Cardiac muscle cell (in vitro differentiated cells and primary cell): Measurements from ENCODE around the gene COMMD10. TPM values are rescaled to one million over a fixed set of nuclear protein-coding genes. Genes with fewer than 3 reads are reported as not detected.

Source experiments
- DNase-seq, 2 donors: peaks; one replicate each; pipeline versions ENCODE4 v3.0.0 to v3.0.0-alpha.2; 2010 to 2017; ENCODE audit warnings: low read depth in 1 of 2, low spot score in 1 of 2
- H3K27ac ChIP-seq: fragments of 200-600 bp; sonication (generic); 2 replicates; pipeline ENCODE4 v1.5.1; 2016
- H3K27me3 ChIP-seq: fragments of 200-600 bp; sonication (generic); 2 replicates; pipeline ENCODE4 v1.6.0; 2016; ENCODE audit warnings: control low read depth
- H3K36me3 ChIP-seq: fragments of 200-600 bp; sonication (generic); 2 replicates; pipeline ENCODE4 v1.5.1; 2016; ENCODE audit warnings: control low read depth
- H3K4me1 ChIP-seq: fragments of 200-600 bp; sonication (generic); 2 replicates; pipeline ENCODE4 v1.8.1; 2017; ENCODE audit warnings: low read depth, mild to moderate bottlenecking, mixed run types
- H3K4me3 ChIP-seq: fragments of 200-600 bp; sonication (generic); 2 replicates; pipeline ENCODE4 v1.5.1; 2016; ENCODE audit warnings: mild to moderate bottlenecking
- H3K9me3 ChIP-seq: fragments of 200-600 bp; sonication (generic); 2 replicates; pipeline ENCODE4 v1.5.1; 2017; ENCODE audit warnings: low read depth, mild to moderate bottlenecking, control low read depth
- polyA plus RNA-seq: library from polyadenylated mRNA; unstranded; fragments of >200 nt; fragmentation: Nextera tagmentation; extraction: Ambion mirVana; gene quantifications from 2 replicates; pipeline ENCODE4 v1.2.1, GENCODE V29; 2016
- total RNA-seq: library from RNA; depleted of rRNA; stranded (reverse); fragments of >200 nt; gene quantifications from 2 replicates; pipeline ENCODE4 v1.2.3, GENCODE V29; 2016
- TF ChIP-seq, protein P1 (sequence below): IDR thresholded peaks from 2 replicates; pipeline ENCODE4 v1.5.1; 2012; ENCODE audit warnings: low read depth, mild to moderate bottlenecking, low read length

Gene COMMD10
- total and polyA plus RNA-seq, 2 experiments from 2014 or later: 23.4 to 58.8 TPM

DNA sequence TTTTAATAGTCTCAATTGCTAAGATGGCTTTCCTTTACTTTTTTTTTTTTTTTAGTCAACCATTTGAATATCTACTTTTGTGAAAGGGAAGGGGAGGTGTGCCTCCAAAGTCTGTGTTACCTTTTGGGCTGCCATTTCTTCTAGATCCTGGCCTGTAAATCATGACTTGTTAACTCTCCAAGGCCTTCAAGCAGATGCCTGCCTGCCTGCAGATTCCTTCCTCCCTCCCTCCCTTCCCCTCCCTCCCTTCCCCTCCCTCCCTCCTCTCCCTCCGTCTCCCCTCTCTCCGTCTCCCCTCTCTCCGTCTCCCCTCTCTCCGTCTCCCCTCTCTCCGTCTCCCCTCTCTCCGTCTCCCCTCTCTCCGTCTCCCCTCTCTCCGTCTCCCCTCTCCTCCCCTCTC, 73.1 kb downstream of the COMMD10 start:
- H3K36me3 ChIP-seq: no peaks in the 10 kb centered on the region
- H3K27ac ChIP-seq: no peak overlapping the region
- no peak for DNase-seq
- no peaks in the 10 kb centered on the region for H3K9me3 ChIP-seq
- H3K4me3 ChIP-seq: no peak overlapping the region
- no peaks in the 10 kb centered on the region for H3K27me3 ChIP-seq
- no peaks in the 10 kb centered on the region for H3K4me1 ChIP-seq
- TF ChIP-seq, protein P1, sequence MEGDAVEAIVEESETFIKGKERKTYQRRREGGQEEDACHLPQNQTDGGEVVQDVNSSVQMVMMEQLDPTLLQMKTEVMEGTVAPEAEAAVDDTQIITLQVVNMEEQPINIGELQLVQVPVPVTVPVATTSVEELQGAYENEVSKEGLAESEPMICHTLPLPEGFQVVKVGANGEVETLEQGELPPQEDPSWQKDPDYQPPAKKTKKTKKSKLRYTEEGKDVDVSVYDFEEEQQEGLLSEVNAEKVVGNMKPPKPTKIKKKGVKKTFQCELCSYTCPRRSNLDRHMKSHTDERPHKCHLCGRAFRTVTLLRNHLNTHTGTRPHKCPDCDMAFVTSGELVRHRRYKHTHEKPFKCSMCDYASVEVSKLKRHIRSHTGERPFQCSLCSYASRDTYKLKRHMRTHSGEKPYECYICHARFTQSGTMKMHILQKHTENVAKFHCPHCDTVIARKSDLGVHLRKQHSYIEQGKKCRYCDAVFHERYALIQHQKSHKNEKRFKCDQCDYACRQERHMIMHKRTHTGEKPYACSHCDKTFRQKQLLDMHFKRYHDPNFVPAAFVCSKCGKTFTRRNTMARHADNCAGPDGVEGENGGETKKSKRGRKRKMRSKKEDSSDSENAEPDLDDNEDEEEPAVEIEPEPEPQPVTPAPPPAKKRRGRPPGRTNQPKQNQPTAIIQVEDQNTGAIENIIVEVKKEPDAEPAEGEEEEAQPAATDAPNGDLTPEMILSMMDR: no peak

GRCh38 chr5:116159006-116159405, 74.2 kb downstream of the COMMD10 start:
- TF ChIP-seq, protein P1: no peak
- DNase-seq: no peak
- Histone ChIP-seq H3K9me3 (no peaks in the 10 kb centered on the region), H3K27ac (no peak overlapping the region), H3K36me3 (no peaks in the 10 kb centered on the region), H3K4me3 (no peak overlapping the region), H3K4me1 (no peaks in the 10 kb centered on the region), H3K27me3 (no peaks in the 10 kb centered on the region)

GRCh38 chr5:116174111-116174510, 89.3 kb downstream of the COMMD10 start:
- Histone ChIP-seq H3K27ac (no peak overlapping the region), H3K27me3 (no peaks in the 10 kb centered on the region), H3K4me3 (no peak overlapping the region), H3K36me3 (no peaks in the 10 kb centered on the region), H3K9me3 (no peaks in the 10 kb centered on the region), H3K4me1 (no peaks in the 10 kb centered on the region)
- TF ChIP-seq, protein P1: no peak
- no peak for DNase-seq

- no peaks in the 10 kb centered on the region for H3K9me3 ChIP-seq
- H3K4me3 ChIP-seq: no peak overlapping the region
- TF ChIP-seq, protein P1: no peak
- no peak for DNase-seq
- H3K27ac ChIP-seq: no peak overlapping the region
- no peaks in the 10 kb centered on the region for H3K36me3 ChIP-seq
- H3K27me3 ChIP-seq: no peaks in the 10 kb centered on the region
- no peaks in the 10 kb centered on the region for H3K4me1 ChIP-seq
Measured at GRCh38 chr5:116176121-116176520, 91.3 kb downstream of the COMMD10 start.

DNA sequence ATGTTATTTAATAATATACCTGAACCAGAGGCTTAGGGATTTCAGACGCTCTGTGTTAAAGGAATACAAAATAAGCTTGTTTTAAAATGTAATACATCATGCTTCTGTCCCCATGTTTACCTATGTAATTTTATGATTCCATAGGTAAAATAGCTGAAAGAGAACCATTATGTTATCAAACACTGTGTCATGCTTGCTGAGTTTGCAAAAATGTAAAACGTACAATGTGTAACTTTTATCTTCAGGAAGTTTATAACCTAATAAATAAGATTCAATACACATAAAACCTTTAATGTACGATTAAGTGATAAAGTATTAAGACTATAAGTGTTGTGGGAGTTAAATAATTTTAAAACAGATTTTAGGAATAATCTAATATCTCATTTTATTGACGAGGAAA, 94.1 kb downstream of the COMMD10 start:
- Histone ChIP-seq H3K27ac (no peak overlapping the region), H3K36me3 (no peaks in the 10 kb centered on the region), H3K27me3 (no peaks in the 10 kb centered on the region), H3K4me3 (no peak overlapping the region), H3K4me1 (no peaks in the 10 kb centered on the region), H3K9me3 (no peaks in the 10 kb centered on the region)
- DNase-seq: no peak
- TF ChIP-seq, protein P1: no peak

- H3K4me1 ChIP-seq: no peaks in the 10 kb centered on the region
- H3K9me3 ChIP-seq: no peaks in the 10 kb centered on the region
- TF ChIP-seq, protein P1: no peak
- DNase-seq: peak in 1 of 2 donors; percentile 46
- no peaks in the 10 kb centered on the region for H3K27me3 ChIP-seq
- H3K36me3 ChIP-seq: no peaks in the 10 kb centered on the region
- H3K4me3 ChIP-seq: no peak overlapping the region
- H3K27ac ChIP-seq: no peak overlapping the region
Measured at GRCh38 chr5:116209166-116209565, 124.3 kb downstream of the COMMD10 start.
